H1 (cell line): Measurements from ENCODE around the gene C16orf46. TPM values are rescaled to one million over a fixed set of nuclear protein-coding genes. Genes with fewer than 3 reads are reported as not detected.

Experiments
- CTCF ChIA-PET: fragments of 300-600 bp; sonication (Branson Sonifier 250); formaldehyde crosslinking; loops from one replicate; lab custom pipeline; 2021; ENCODE audit not compliant: partially characterized antibody; lab: Charles Lee
- POLR2A ChIA-PET: fragments of 300-600 bp; sonication (Branson Sonifier 250); formaldehyde crosslinking; loops from one replicate; lab custom pipeline; 2021; ENCODE audit warnings: inconsistent platforms; ENCODE audit not compliant: partially characterized antibody; lab: Charles Lee
- DNase-seq, 2 experiments: peaks; one replicate each; pipeline versions ENCODE4 v3.0.0 to v3.0.0-alpha.2; 2010 to 2022; ENCODE audit warnings: low spot score in 2 of 2, low read depth in 1 of 2, mixed read lengths in 1 of 2
- FAIRE-seq: peaks from 2 replicates; lab custom pipeline; 2011; peaks lifted over from hg19 to GRCh38; lab: Jason Lieb, UNC
- H2AFZ ChIP-seq: 2 replicates; pipeline ENCODE4 v1.8.1; 2012; ENCODE audit warnings: low read length, inconsistent platforms
- H2AK5ac ChIP-seq: 2 replicates; pipeline ENCODE4 v1.6.1; 2013; ENCODE audit warnings: low read depth, low read length
- H2BK120ac ChIP-seq: replicated peaks from 2 replicates; pipeline ENCODE3; 2013; ENCODE audit warnings: low read depth, low read length, inconsistent platforms
- H2BK12ac ChIP-seq: 2 replicates; pipeline ENCODE4 v1.6.1; 2013; ENCODE audit warnings: low read depth, low read length
- H2BK15ac ChIP-seq: 2 replicates; pipeline ENCODE4 v1.6.1; 2013; ENCODE audit warnings: low read length
- H2BK20ac ChIP-seq: 2 replicates; pipeline ENCODE4 v1.6.1; 2013; ENCODE audit warnings: low read length
- H2BK5ac ChIP-seq: 2 replicates; pipeline ENCODE4 v1.6.1; 2013; ENCODE audit warnings: low read depth, low read length
- H3K14ac ChIP-seq: 2 replicates; pipeline ENCODE4 v1.6.1; 2013; ENCODE audit warnings: inconsistent platforms; ENCODE audit not compliant: insufficient read length
- H3K18ac ChIP-seq: 2 replicates; pipeline ENCODE4 v1.6.1; 2013; ENCODE audit warnings: low read length; ENCODE audit errors: extremely low read depth
- H3K23ac ChIP-seq: 2 replicates; pipeline ENCODE4 v1.6.1; 2013; ENCODE audit warnings: inconsistent platforms; ENCODE audit not compliant: insufficient read length
- H3K23me2 ChIP-seq: 2 replicates; pipeline ENCODE4 v1.6.1; 2013; ENCODE audit warnings: low read depth, low read length
- H3K27ac ChIP-seq: 2 replicates; pipeline ENCODE4 v1.6.1; 2011; ENCODE audit warnings: low read depth, low read length, inconsistent platforms
- H3K27me3 ChIP-seq, 4 experiments: replicated peaks in 1 of 4; 1 replicate in 1 of 4; 2 replicates in 3 of 4; pipeline versions ENCODE4 v1.6.1 to v1.8.1; 2011 to 2013; ENCODE audit warnings: low read length in 3 of 4, mild to moderate bottlenecking in 3 of 4, inconsistent platforms in 2 of 4, mixed read lengths in 2 of 4, moderate library complexity in 1 of 4; ENCODE audit not compliant: control insufficient read depth in 3 of 4, insufficient read depth in 3 of 4; ENCODE audit errors: extremely low read depth in 1 of 4
- H3K36me3 ChIP-seq, 4 experiments: 2 replicates each; pipeline versions ENCODE4 v1.6.1 to v1.8.1; 2011 to 2013; ENCODE audit warnings: mild to moderate bottlenecking in 4 of 4, low read length in 3 of 4, moderate library complexity in 2 of 4, control low read depth in 1 of 4, inconsistent platforms in 1 of 4; ENCODE audit not compliant: insufficient read depth in 4 of 4, control insufficient read depth in 2 of 4
- H3K4ac ChIP-seq: replicated peaks from 2 replicates; pipeline ENCODE3; 2013; ENCODE audit warnings: low read length, low read depth, mixed read lengths, inconsistent platforms; ENCODE audit not compliant: insufficient read length
- H3K4me1 ChIP-seq, 4 experiments: replicated peaks in 1 of 4; 1 replicate in 1 of 4; 2 replicates in 3 of 4; pipeline versions ENCODE4 v1.6.1 to v1.8.1; 2011 to 2013; ENCODE audit warnings: low read length in 3 of 4, inconsistent platforms in 2 of 4, mixed read lengths in 1 of 4; ENCODE audit not compliant: insufficient read depth in 4 of 4, control insufficient read depth in 3 of 4
- H3K4me2 ChIP-seq, 2 experiments: 2 replicates each; pipeline versions ENCODE4 v1.6.1 to v1.8.1; 2011 to 2013; ENCODE audit warnings: low read depth in 2 of 2, low read length in 2 of 2, control low read depth in 1 of 2, inconsistent platforms in 1 of 2, mild to moderate bottlenecking in 1 of 2; ENCODE audit not compliant: insufficient read depth in 1 of 2
- H3K4me3 ChIP-seq, 4 experiments: fragments of 200-600, 300-600 bp in 1 of 4; sonication (generic), shearing (Covaris generic), sonication (Bioruptor Twin) in 1 of 4; 2 replicates each; pipeline versions ENCODE4 v1.5.1 to v1.8.1; 2011 to 2016; ENCODE audit warnings: low read length in 4 of 4, low read depth in 3 of 4, control low read depth in 2 of 4, inconsistent platforms in 2 of 4, mild to moderate bottlenecking in 2 of 4, mixed read lengths in 1 of 4, moderate library complexity in 1 of 4; ENCODE audit not compliant: insufficient read depth in 2 of 4; ENCODE audit errors: extremely low read depth in 1 of 4
- H3K56ac ChIP-seq: replicated peaks from 2 replicates; pipeline ENCODE3; 2013; ENCODE audit warnings: low read depth, mild to moderate bottlenecking, mixed read lengths, low read length, inconsistent platforms; ENCODE audit not compliant: insufficient read length
- H3K79me1 ChIP-seq: 2 replicates; pipeline ENCODE4 v1.6.1; 2013; ENCODE audit warnings: low read depth, low read length, control low read depth
- H3K79me2 ChIP-seq, 2 experiments: 2 replicates each; pipeline versions ENCODE4 v1.6.1 to v1.8.1; 2012 to 2013; ENCODE audit warnings: low read length in 2 of 2, mild to moderate bottlenecking in 2 of 2, inconsistent platforms in 1 of 2; ENCODE audit not compliant: insufficient read depth in 2 of 2, control insufficient read depth in 1 of 2
- H3K9ac ChIP-seq, 4 experiments: replicated peaks in 1 of 4; 1 replicate in 1 of 4; 2 replicates in 3 of 4; pipeline versions ENCODE4 v1.6.1 to v1.8.1; 2011 to 2013; ENCODE audit warnings: low read depth in 3 of 4, low read length in 3 of 4, control low read depth in 2 of 4, mild to moderate bottlenecking in 2 of 4, moderate library complexity in 2 of 4, inconsistent platforms in 1 of 4; ENCODE audit errors: extremely low read depth in 1 of 4
- H3K9me3 ChIP-seq, 2 experiments: 2 replicates each; pipeline versions ENCODE4 v1.6.1 to v1.8.1; 2012 to 2013; ENCODE audit warnings: mild to moderate bottlenecking in 2 of 2, moderate library complexity in 2 of 2, control low read depth in 1 of 2, inconsistent platforms in 1 of 2, low read depth in 1 of 2, low read length in 1 of 2, mixed read lengths in 1 of 2; ENCODE audit not compliant: insufficient read depth in 2 of 2
- H4K20me1 ChIP-seq, 2 experiments: replicated peaks in 1 of 2; 2 replicates each; pipeline versions ENCODE3 to v1.8.1; 2011 to 2013; ENCODE audit warnings: inconsistent platforms in 2 of 2, low read length in 2 of 2, mild to moderate bottlenecking in 1 of 2; ENCODE audit not compliant: insufficient read depth in 2 of 2, control insufficient read depth in 1 of 2
- H4K5ac ChIP-seq: 2 replicates; pipeline ENCODE4 v1.6.1; 2013; ENCODE audit warnings: low read length, low read depth, mixed read lengths, inconsistent platforms; ENCODE audit not compliant: insufficient read length
- H4K8ac ChIP-seq: 2 replicates; pipeline ENCODE4 v1.8.0; 2013; ENCODE audit warnings: mild to moderate bottlenecking, moderate library complexity, low read length, inconsistent platforms; ENCODE audit not compliant: insufficient read depth; ENCODE audit errors: extremely low read depth
- H4K91ac ChIP-seq: replicated peaks from 2 replicates; pipeline ENCODE3; 2013; ENCODE audit warnings: low read length, mixed read lengths, inconsistent platforms; ENCODE audit not compliant: insufficient read length
- ASH2L ChIP-seq: fragments of 200-600, 300-600 bp; sonication (generic); IDR thresholded peaks from one replicate; pipeline ENCODE4 v1.7.1; 2017; ENCODE audit warnings: low read length
- ATF2 ChIP-seq: IDR thresholded peaks from 2 replicates; pipeline ENCODE4 v1.6.1; 2012; ENCODE audit warnings: low read length, inconsistent platforms
- CEBPB ChIP-seq: IDR thresholded peaks from 2 replicates; pipeline ENCODE4 v1.6.1; 2012; ENCODE audit warnings: low read depth, low read length
- CTBP2 ChIP-seq: IDR thresholded peaks from 2 replicates; pipeline ENCODE4 v1.7.0; 2011; ENCODE audit warnings: borderline replicate concordance, mild to moderate bottlenecking, moderate library complexity, mixed read lengths, low read length; ENCODE audit not compliant: insufficient read depth, insufficient read length
- EP300 ChIP-seq, 2 experiments: IDR thresholded peaks; 1 replicate in 1 of 2; 2 replicates in 1 of 2; pipeline ENCODE4 v1.6.1; 2011 to 2012; ENCODE audit warnings: low read depth in 2 of 2, low read length in 2 of 2, mild to moderate bottlenecking in 2 of 2, borderline replicate concordance in 1 of 2, inconsistent platforms in 1 of 2, moderate library complexity in 1 of 2
- HDAC2 ChIP-seq, 2 experiments: fragments of 300-600 bp in 1 of 2; sonication (generic) in 1 of 2; IDR thresholded peaks; 2 replicates each; pipeline ENCODE4 v1.6.1; 2011 to 2012; ENCODE audit warnings: low read depth in 2 of 2, low read length in 2 of 2, mild to moderate bottlenecking in 2 of 2, moderate library complexity in 2 of 2, borderline replicate concordance in 1 of 2, inconsistent platforms in 1 of 2
- JUN ChIP-seq: IDR thresholded peaks from 2 replicates; pipeline ENCODE4 v1.6.1; 2011; ENCODE audit warnings: low read depth, mild to moderate bottlenecking, improper control_type of control experiment, low read length
- MAFK ChIP-seq: IDR thresholded peaks from 2 replicates; pipeline ENCODE4 v1.6.1; 2012; ENCODE audit warnings: low read depth, mild to moderate bottlenecking, improper control_type of control experiment, low read length
- PHF8 ChIP-seq: fragments of 200-600 bp; sonication (generic); conservative IDR thresholded peaks from 2 replicates; pipeline ENCODE4 v1.7.1; 2012; ENCODE audit warnings: low read depth, mild to moderate bottlenecking, inconsistent platforms, low read length, moderate library complexity
- POLR2A ChIP-seq, 2 experiments: IDR thresholded peaks; 1 replicate in 1 of 2; 2 replicates in 1 of 2; pipeline ENCODE4 v1.6.1; 2011; ENCODE audit warnings: low read depth in 2 of 2, low read length in 2 of 2, mild to moderate bottlenecking in 2 of 2; ENCODE audit errors: control extremely low read depth in 1 of 2
- SP2 ChIP-seq: IDR thresholded peaks from 2 replicates; pipeline ENCODE4 v1.6.1; 2012; ENCODE audit warnings: mild to moderate bottlenecking, low read length, inconsistent platforms
- SP4 ChIP-seq: IDR thresholded peaks from 2 replicates; pipeline ENCODE4 v1.6.1; 2012; ENCODE audit warnings: low read length, inconsistent platforms
- YY1 ChIP-seq: IDR thresholded peaks from 2 replicates; pipeline ENCODE4 v1.6.1; 2011; ENCODE audit warnings: low read depth, mild to moderate bottlenecking, low read length
- polyA plus RNA-seq, 7 experiments: library from polyadenylated mRNA; depleted of rRNA in 3 of 7; stranded (reverse) in 5 of 7; unstranded in 2 of 7; fragments of >200 nt in 5 of 7; fragments of 200-250 nt in 2 of 7; gene quantifications; 1 replicate in 5 of 7; 2 replicates in 1 of 7; 4 replicates in 1 of 7; pipeline versions ENCODE4 v1.2.1 to v1.2.3, GENCODE V29; 2011 to 2013; ENCODE audit warnings: missing spikeins in 2 of 7, mixed read lengths in 2 of 7
- total RNA-seq: library from RNA; stranded (reverse); fragmentation: NEBNext Ultra II Directional; extraction: Animal tissue kit (Norgen Biotek cat#: 25700); gene quantifications from 2 replicates; pipeline ENCODE4 v1.2.1, GENCODE V29; 2021

The C16orf46 gene
- total and polyA plus RNA-seq, 2 of the 8 experiments (the other 6 are each of a cell fraction or from before 2014, with no cell fraction given) = 0.48 to 0.60 TPM

GRCh38 chr16:81099958-81100357, 22.9 kb upstream of the C16orf46 start:
- no peak for FAIRE-seq
- Histone ChIP-seq H3K4ac (no peak overlapping the region), H3K4me1 (no peaks in the 10 kb centered on the region), H3K9ac (no peak overlapping the region), H2BK5ac (no peak overlapping the region), H2AFZ (no peak overlapping the region), H4K20me1 (no peaks in the 10 kb centered on the region), H2BK120ac (no peak overlapping the region), H3K4me2 (no peak overlapping the region), H2BK12ac (no peak overlapping the region), H3K79me2 (peaks cover 0 to 2% of the 10 kb centered on the region in 2 experiments; a peak in 2 of 4 replicates), H3K56ac (no peak overlapping the region), H3K23ac (no peak overlapping the region), H3K18ac (no peak overlapping the region), H2AK5ac (no peak overlapping the region), H3K4me3 (no peak overlapping the region), H3K27me3 (no peaks in the 10 kb centered on the region), H2BK20ac (no peak overlapping the region), H4K5ac (no peak overlapping the region), H3K79me1 (no peaks in the 10 kb centered on the region), H4K8ac (no peak overlapping the region), H3K14ac (no peak overlapping the region), H2BK15ac (no peak overlapping the region), H4K91ac (no peak overlapping the region), H3K27ac (no peak overlapping the region), H3K36me3 (no peaks in the 10 kb centered on the region), H3K9me3 (no peaks in the 10 kb centered on the region), H3K23me2 (0 out of 2 replicates have a peak, but pooled peaks cover 3% of the 10 kb centered on the region)
- no peak for DNase-seq
- TF ChIP-seq CTBP2 (no peak), JUN (no peak), POLR2A (IDR thresholded peaks at IDR 0.05; ENCODE audit: control extremely low read depth in 1 of 2, low read depth in 2 of 2, low read length in 2 of 2) (no peak), YY1 (no peak), EP300 (IDR thresholded peaks at IDR 0.05; ENCODE audit: borderline replicate concordance in 1 of 2, low read depth in 2 of 2, low read length in 2 of 2) (no peak), SP4 (no peak), MAFK (no peak), PHF8 (no peak), CEBPB (no peak), SP2 (no peak), ASH2L (no peak), HDAC2 (IDR thresholded peaks at IDR 0.05; ENCODE audit: borderline replicate concordance in 1 of 2, low read depth in 2 of 2, low read length in 2 of 2) (no peak), ATF2 (no peak)
- ChIA-PET POLR2A (no interaction called here), CTCF (interaction anchor here (0.6 to 2.0 kb wide), 3 partner anchors 42 to 53 kb away, joined by 3 to 5 read pairs (median 3); no protein-coding TSS in a partner anchor)
